Endothelial cell (in vitro differentiated cells): Measurements from ENCODE around the gene CACNA1A. TPM values are rescaled to one million over a fixed set of nuclear protein-coding genes. Genes with fewer than 3 reads are reported as not detected.
A peak's percentile ranks its signal among the peaks of the same experiment; 100 is the strongest.

Experiments used
- DNase-seq: peaks from one replicate; pipeline ENCODE4 v3.0.0; 2021; ENCODE audit warnings: low spot score
- H3K27ac Mint-ChIP-seq: one replicate; pipeline ENCODE4 v1.8.0; 2021; ENCODE audit warnings: mixed read lengths, inconsistent platforms; ENCODE audit not compliant: unreplicated experiment
- H3K27me3 Mint-ChIP-seq: one replicate; pipeline ENCODE4 v1.8.0; 2021; ENCODE audit warnings: mild to moderate bottlenecking, moderate library complexity, mixed read lengths, inconsistent platforms; ENCODE audit not compliant: unreplicated experiment
- H3K36me3 Mint-ChIP-seq: one replicate; pipeline ENCODE4 v1.8.0; 2021; ENCODE audit warnings: mild to moderate bottlenecking, low read depth, mixed read lengths, inconsistent platforms; ENCODE audit not compliant: unreplicated experiment
- H3K4me1 Mint-ChIP-seq: one replicate; pipeline ENCODE4 v1.8.0; 2021; ENCODE audit warnings: mild to moderate bottlenecking, mixed read lengths, inconsistent platforms; ENCODE audit not compliant: unreplicated experiment
- H3K4me3 Mint-ChIP-seq: one replicate; pipeline ENCODE4 v1.8.0; 2021; ENCODE audit warnings: mild to moderate bottlenecking, mixed read lengths, inconsistent platforms; ENCODE audit not compliant: unreplicated experiment
- H3K9me3 Mint-ChIP-seq: one replicate; pipeline ENCODE4 v1.8.0; 2021; ENCODE audit warnings: mixed read lengths, inconsistent platforms; ENCODE audit not compliant: unreplicated experiment
- CTCF ChIP-seq: fragments of 200-600 bp; sonication (generic); IDR thresholded peaks from one replicate; pipeline ENCODE4 v1.5.0; 2021; ENCODE audit warnings: antibody characterized with exemption; ENCODE audit not compliant: unreplicated experiment
- total RNA-seq: library from RNA; stranded (reverse); fragmentation: NEBNext Ultra II Directional; extraction: Animal tissue kit (Norgen Biotek cat#: 25700); gene quantifications from one replicate; pipeline ENCODE4 v1.2.1, GENCODE V29; 2021; ENCODE audit not compliant: unreplicated experiment

Gene CACNA1A
- total RNA-seq, 1 donor from 2014 or later = 9.0 TPM

GRCh38 chr19:13398780-13399726 is 107.2 kb downstream of the CACNA1A start:
- Mint-ChIP-seq H3K36me3 (no peaks in the 10 kb centered on the region), H3K4me1 (no peaks in the 10 kb centered on the region), H3K27me3 (peaks cover 3% of the 10 kb centered on the region), H3K4me3 (no peak overlapping the region), H3K9me3 (no peaks in the 10 kb centered on the region), H3K27ac (no peak overlapping the region)
- TF ChIP-seq CTCF = no peak
- DNase-seq = no peak

DNA sequence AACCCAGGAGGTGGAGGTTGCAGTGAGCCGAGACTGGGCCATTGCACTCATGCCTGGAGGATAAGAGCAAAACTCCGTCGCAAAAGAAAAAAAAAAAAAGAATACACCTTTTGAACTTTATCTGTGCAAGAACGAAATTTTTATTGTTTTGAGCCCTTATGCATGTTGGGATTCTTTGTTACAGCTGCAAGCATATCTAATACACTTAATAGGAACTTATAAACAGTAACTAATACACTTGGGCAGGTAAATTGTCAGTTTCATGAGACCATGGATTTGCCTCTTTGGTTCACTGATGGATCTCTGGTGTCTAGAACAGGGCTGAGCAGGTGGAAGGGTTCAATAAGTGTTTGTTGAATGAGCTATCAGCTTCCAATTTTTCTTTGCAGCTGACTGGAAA is 108.1 kb downstream of the CACNA1A start:
- Mint-ChIP-seq H3K4me1 (no peaks in the 10 kb centered on the region), H3K27ac (no peak overlapping the region), H3K9me3 (no peaks in the 10 kb centered on the region), H3K36me3 (no peaks in the 10 kb centered on the region), H3K4me3 (no peak overlapping the region), H3K27me3 (peaks cover 3% of the 10 kb centered on the region)
- DNase-seq = no peak
- no peak for TF ChIP-seq CTCF

DNA sequence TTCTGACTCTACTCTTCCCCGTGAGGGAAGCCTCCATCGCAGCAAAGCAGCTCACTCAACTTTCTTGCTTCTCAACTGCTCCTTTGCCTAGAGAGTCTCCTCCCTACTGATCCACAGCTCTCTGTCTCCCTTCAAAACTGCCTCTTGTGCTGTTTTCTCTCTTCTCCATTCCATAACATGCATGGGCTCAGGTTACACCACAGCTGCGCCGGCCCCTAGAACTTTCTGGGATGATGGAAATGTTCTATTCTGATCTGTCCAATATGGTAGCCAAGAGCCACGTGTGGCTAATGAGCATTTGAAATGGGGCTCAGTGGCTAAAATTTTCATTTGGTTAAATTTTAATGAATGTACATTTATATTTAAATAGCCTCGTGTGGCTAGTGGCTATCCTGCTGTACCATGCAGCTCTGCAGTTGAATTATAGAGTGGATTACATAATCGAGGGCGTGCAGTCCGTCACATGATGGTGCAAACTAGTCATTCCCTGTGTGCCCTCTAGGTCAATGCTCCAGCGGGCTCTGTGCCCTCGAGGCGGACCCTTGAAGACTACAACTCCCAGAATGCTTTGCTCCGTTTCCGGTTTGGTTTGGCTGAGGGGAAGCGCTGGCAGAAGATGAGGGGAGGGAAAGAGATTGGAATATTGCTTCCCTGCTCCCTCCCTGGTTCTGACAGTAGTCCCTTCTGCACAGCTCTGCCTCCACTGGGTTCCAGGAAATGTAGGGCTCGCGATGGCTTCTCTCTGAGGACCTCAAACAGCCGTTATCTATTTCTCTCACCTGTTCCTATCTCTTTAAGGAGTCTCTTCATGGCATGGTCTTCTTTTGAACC is 109.8 kb downstream of the CACNA1A start:
- Mint-ChIP-seq H3K4me3 (no peak overlapping the region), H3K27me3 (peaks cover 3% of the 10 kb centered on the region), H3K36me3 (no peaks in the 10 kb centered on the region), H3K9me3 (no peaks in the 10 kb centered on the region), H3K4me1 (no peaks in the 10 kb centered on the region), H3K27ac (no peak overlapping the region)
- no peak for TF ChIP-seq CTCF
- peak; percentile 64 for DNase-seq

DNA sequence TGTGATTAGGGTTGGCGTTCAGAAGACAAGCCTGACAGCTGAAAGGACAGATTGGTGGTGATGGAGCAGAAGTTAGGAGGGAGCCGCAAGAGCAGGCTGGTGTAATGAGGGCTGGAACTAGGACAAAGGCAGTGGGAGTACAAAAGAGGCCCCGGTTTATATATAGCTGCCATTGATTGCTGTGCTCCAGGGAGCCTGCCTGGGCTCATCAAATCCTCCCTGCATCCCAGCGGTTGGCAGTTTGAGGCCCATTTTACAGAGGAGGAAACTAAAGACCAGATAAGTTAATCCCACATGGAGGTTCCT is 123.7 kb downstream of the CACNA1A start:
- H3K27ac Mint-ChIP-seq = no peak overlapping the region
- peaks cover 3% of the 10 kb centered on the region for H3K36me3 Mint-ChIP-seq
- H3K27me3 Mint-ChIP-seq = no peaks in the 10 kb centered on the region
- TF ChIP-seq CTCF = no peak
- no peak for DNase-seq
- H3K9me3 Mint-ChIP-seq = no peaks in the 10 kb centered on the region
- H3K4me3 Mint-ChIP-seq = no peak overlapping the region
- no peaks in the 10 kb centered on the region for H3K4me1 Mint-ChIP-seq
